Neural crest cell (in vitro differentiated cells): ENCODE measurements around the gene CCL14. TPM values are rescaled to one million over a fixed set of nuclear protein-coding genes. Genes with fewer than 3 reads are reported as not detected.
A peak's percentile ranks its signal among the peaks of the same experiment; 100 is the strongest.

ENCODE experiments used
- DNase-seq: peaks from one replicate; pipeline ENCODE4 v3.0.0; 2021; ENCODE audit warnings: low read depth, mixed read lengths, low spot score
- H3K27ac Mint-ChIP-seq: one replicate; pipeline ENCODE4 v1.8.0; 2021; ENCODE audit warnings: mild to moderate bottlenecking, mixed read lengths; ENCODE audit not compliant: unreplicated experiment
- H3K27me3 Mint-ChIP-seq: 2 replicates; pipeline ENCODE4 v1.8.0; 2021; ENCODE audit warnings: low read depth, mild to moderate bottlenecking, mixed read lengths
- H3K36me3 Mint-ChIP-seq: 2 replicates; pipeline ENCODE4 v1.8.0; 2021; ENCODE audit warnings: low read depth, mild to moderate bottlenecking, mixed read lengths
- H3K4me1 Mint-ChIP-seq: 2 replicates; pipeline ENCODE4 v1.8.0; 2021; ENCODE audit warnings: mixed read lengths
- H3K4me3 Mint-ChIP-seq: one replicate; pipeline ENCODE4 v1.8.0; 2021; ENCODE audit warnings: mild to moderate bottlenecking, mixed read lengths
- H3K9me3 Mint-ChIP-seq: 2 replicates; pipeline ENCODE4 v1.8.0; 2021; ENCODE audit warnings: mixed read lengths
- total RNA-seq: library from RNA; stranded (reverse); gene quantifications from 2 replicates; pipeline ENCODE4 v1.2.1, GENCODE V29; 2021
- TF ChIP-seq, protein P1 (sequence below): fragments of 200-600 bp; sonication (generic); conservative IDR thresholded peaks from 2 replicates; pipeline ENCODE4 v1.5.0; 2021; ENCODE audit warnings: antibody characterized with exemption, mild to moderate bottlenecking

CCL14 gene
- total RNA-seq, 1 donor from 2014 or later, result not detected

- Mint-ChIP-seq H3K27ac (no peak overlapping the region), H3K4me3 (no peak overlapping the region), H3K4me1 (no peaks in the 10 kb centered on the region), H3K27me3 (peaks cover 6% of the 10 kb centered on the region), H3K36me3 (no peaks in the 10 kb centered on the region), H3K9me3 (peaks cover 7% of the 10 kb centered on the region)
- TF ChIP-seq, protein P1, sequence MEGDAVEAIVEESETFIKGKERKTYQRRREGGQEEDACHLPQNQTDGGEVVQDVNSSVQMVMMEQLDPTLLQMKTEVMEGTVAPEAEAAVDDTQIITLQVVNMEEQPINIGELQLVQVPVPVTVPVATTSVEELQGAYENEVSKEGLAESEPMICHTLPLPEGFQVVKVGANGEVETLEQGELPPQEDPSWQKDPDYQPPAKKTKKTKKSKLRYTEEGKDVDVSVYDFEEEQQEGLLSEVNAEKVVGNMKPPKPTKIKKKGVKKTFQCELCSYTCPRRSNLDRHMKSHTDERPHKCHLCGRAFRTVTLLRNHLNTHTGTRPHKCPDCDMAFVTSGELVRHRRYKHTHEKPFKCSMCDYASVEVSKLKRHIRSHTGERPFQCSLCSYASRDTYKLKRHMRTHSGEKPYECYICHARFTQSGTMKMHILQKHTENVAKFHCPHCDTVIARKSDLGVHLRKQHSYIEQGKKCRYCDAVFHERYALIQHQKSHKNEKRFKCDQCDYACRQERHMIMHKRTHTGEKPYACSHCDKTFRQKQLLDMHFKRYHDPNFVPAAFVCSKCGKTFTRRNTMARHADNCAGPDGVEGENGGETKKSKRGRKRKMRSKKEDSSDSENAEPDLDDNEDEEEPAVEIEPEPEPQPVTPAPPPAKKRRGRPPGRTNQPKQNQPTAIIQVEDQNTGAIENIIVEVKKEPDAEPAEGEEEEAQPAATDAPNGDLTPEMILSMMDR, result no peak
- DNase-seq, result no peak
Observed at GRCh38 chr17:36011201-36011600, 24.7 kb upstream of the CCL14 start.

- H3K36me3 Mint-ChIP-seq, result no peaks in the 10 kb centered on the region
- TF ChIP-seq, protein P1, result peak; percentile 58
- H3K27ac Mint-ChIP-seq, result no peak overlapping the region
- peaks cover 6% of the 10 kb centered on the region for H3K9me3 Mint-ChIP-seq
- DNase-seq, result no peak
- H3K27me3 Mint-ChIP-seq, result peaks cover 6% of the 10 kb centered on the region
- no peak overlapping the region for H3K4me3 Mint-ChIP-seq
- H3K4me1 Mint-ChIP-seq, result no peaks in the 10 kb centered on the region
Observed at GRCh38 chr17:36008998-36009665, 22.6 kb upstream of the CCL14 start.

GRCh38 chr17:36004594-36005108 is 18.1 kb upstream of the CCL14 start:
- H3K4me3 Mint-ChIP-seq, result no peak overlapping the region
- peaks cover 13% of the 10 kb centered on the region for H3K4me1 Mint-ChIP-seq
- TF ChIP-seq, protein P1, result no peak
- H3K36me3 Mint-ChIP-seq, result no peaks in the 10 kb centered on the region
- DNase-seq, result no peak
- H3K9me3 Mint-ChIP-seq, result no peaks in the 10 kb centered on the region
- no peak overlapping the region for H3K27ac Mint-ChIP-seq
- H3K27me3 Mint-ChIP-seq, result no peaks in the 10 kb centered on the region

DNA sequence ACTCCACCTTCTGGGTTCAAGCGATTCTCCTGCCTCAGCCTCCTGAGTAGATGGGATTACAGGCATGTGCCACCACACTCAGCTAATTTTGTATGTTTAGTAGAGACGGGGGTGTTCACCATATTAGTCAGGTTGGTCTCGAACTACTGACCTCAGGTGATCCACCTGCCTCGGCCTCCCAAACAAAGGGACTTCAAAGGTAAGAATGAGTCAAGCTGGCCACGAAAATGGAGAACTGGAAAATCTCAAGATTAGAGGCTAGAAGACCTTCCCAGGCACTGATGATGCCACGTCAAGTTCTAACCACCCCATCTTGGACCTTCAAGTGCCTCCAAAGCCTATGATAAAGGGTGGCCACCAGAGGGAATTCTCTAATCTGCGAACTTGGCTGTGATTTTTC is 16.1 kb upstream of the CCL14 start:
- Mint-ChIP-seq H3K9me3 (no peaks in the 10 kb centered on the region), H3K27me3 (peaks cover 8% of the 10 kb centered on the region), H3K4me1 (peaks cover 13% of the 10 kb centered on the region), H3K36me3 (no peaks in the 10 kb centered on the region), H3K27ac (no peak overlapping the region), H3K4me3 (no peak overlapping the region)
- TF ChIP-seq, protein P1, result no peak
- DNase-seq, result no peak

GRCh38 chr17:36001862-36002603 is 15.5 kb upstream of the CCL14 start:
- TF ChIP-seq, protein P1, result no peak
- Mint-ChIP-seq H3K4me3 (no peak overlapping the region), H3K4me1 (peaks cover 13% of the 10 kb centered on the region), H3K9me3 (no peaks in the 10 kb centered on the region), H3K36me3 (no peaks in the 10 kb centered on the region), H3K27me3 (peaks cover 12% of the 10 kb centered on the region), H3K27ac (peak overlapping the region; percentile 30)
- DNase-seq, result no peak
